ENCODE measurements around the gene GJC3. TPM values are rescaled to one million over a fixed set of nuclear protein-coding genes. Genes with fewer than 3 reads are reported as not detected.
"Not testable (repeated sequence)": the region's sequence is repeated elsewhere in the genome, so short reads cannot be mapped to it uniquely, and the experiment has no call there.

GJC3 gene
- total RNA-seq, 6 donors from 2014 or later: 0.24 to 3.1 (median 0.31) TPM; not detected in 3

DNA sequence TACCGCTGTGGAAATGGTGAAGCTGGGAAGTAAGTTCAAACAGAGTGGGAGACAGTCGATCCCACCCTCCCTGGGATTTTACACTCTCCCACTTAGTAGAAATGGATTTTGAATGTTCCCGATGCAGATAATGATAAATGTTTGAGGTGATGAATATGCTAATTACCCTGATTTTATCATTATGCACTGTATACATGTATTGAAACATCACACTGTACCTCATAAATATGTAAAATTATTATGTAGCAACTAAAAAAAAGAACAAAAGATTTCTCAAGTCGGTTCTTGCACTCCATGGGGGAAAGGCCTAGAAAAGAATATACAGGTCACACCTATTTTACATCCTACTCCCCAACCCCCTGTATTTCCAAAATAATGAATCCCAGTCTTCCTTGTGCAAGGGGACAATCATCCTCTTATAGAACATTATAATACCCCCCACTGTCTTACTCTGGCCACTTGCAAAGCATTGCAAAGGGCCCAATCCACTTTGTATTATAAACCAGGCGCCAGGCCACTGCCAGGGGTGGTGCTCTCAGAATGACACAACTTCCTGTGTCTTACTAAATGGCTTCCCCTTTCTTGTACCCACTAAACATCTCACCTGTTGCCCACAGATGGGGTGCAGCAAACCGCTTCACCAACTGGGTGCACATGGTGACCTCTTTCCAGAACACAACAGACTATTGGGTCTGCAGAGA, 31.9 kb downstream of the GJC3 start:
- 88 to 92% methylated on average over 5 to 6 of the region's 6 CpGs for WGBS, 2 donors
- no peaks in the 10 kb centered on the region for H3K9me3 ChIP-seq
- peaks cover 13 to 46% (median 35%) of the 10 kb centered on the region in 4 donors for H3K36me3 ChIP-seq
- H3K27me3 ChIP-seq: no peaks in the 10 kb centered on the region
- H3K27ac ChIP-seq: no peak overlapping the region
- H3K4me1 ChIP-seq: no peaks in the 10 kb centered on the region
- TF ChIP-seq EP300 (IDR thresholded peaks at IDR 0.05): no peak
- no peak for TF ChIP-seq POLR2A (IDR thresholded peaks at IDR 0.05)
- TF ChIP-seq POLR2AphosphoS5 (IDR thresholded peaks at IDR 0.05): no peak
- TF ChIP-seq, protein P1, sequence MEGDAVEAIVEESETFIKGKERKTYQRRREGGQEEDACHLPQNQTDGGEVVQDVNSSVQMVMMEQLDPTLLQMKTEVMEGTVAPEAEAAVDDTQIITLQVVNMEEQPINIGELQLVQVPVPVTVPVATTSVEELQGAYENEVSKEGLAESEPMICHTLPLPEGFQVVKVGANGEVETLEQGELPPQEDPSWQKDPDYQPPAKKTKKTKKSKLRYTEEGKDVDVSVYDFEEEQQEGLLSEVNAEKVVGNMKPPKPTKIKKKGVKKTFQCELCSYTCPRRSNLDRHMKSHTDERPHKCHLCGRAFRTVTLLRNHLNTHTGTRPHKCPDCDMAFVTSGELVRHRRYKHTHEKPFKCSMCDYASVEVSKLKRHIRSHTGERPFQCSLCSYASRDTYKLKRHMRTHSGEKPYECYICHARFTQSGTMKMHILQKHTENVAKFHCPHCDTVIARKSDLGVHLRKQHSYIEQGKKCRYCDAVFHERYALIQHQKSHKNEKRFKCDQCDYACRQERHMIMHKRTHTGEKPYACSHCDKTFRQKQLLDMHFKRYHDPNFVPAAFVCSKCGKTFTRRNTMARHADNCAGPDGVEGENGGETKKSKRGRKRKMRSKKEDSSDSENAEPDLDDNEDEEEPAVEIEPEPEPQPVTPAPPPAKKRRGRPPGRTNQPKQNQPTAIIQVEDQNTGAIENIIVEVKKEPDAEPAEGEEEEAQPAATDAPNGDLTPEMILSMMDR (IDR thresholded peaks at IDR 0.05): no peak
- no peak for DNase-seq
- no peak overlapping the region for H3K4me3 ChIP-seq
- no peak for ATAC-seq (ENCODE audit: low FRiP score in 2 of 2)

DNA sequence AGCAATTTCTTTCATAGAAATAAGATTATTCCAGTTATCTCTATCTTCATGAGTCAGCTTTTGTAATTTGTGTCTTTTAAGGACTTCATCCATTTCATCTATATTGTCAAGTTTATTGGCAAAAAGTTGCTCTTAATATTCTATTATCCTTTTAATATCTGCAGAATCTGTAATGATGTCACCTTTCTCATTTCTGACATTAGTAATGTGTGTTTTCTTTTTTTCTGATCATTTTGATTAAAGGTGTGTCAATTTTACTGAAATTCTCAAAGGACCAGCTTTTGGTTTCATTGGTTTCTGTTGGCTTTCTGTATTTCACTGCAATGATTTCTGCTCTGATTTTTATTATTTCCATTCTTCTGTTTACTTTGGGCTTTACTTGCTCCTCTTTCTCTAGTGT, 34.7 kb downstream of the GJC3 start:
- H3K36me3 ChIP-seq: peaks cover 8 to 45% (median 17%) of the 10 kb centered on the region in 4 donors
- no peak for DNase-seq
- ATAC-seq (ENCODE audit: low FRiP score in 2 of 2): no peak

DNA sequence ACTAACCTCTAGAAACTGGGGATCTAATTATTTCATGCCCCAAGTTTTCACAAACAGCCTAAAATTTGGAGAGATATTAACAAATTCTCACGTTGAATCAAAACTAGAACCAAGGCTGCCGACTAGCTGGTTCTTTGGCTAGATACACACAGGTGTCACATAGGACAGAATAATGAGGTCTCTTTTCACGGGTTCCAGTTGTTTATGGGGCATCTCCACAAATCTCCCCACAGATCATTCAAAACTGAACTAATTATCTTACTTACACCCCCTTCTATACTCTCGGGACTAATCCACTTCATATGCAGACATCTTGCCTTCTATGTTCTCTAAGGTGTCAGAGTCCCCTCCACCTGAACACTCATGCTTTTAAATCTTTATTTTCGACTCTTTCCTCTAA, 36.1 kb downstream of the GJC3 start:
- H3K36me3 ChIP-seq: peaks cover 3 to 35% (median 15%) of the 10 kb centered on the region in 4 donors
- no peaks in the 10 kb centered on the region for H3K27me3 ChIP-seq
- ATAC-seq (ENCODE audit: low FRiP score in 2 of 2): no peak
- no peaks in the 10 kb centered on the region for H3K9me3 ChIP-seq
- no peak for DNase-seq
- 68 to 85% methylated on average over 5 of the region's 5 CpGs for WGBS, 2 donors
- H3K4me3 ChIP-seq: no peak overlapping the region
- H3K27ac ChIP-seq: no peak overlapping the region
- H3K4me1 ChIP-seq: no peaks in the 10 kb centered on the region
- TF ChIP-seq EP300 (IDR thresholded peaks at IDR 0.05): no peak
- TF ChIP-seq POLR2A (IDR thresholded peaks at IDR 0.05): no peak
- TF ChIP-seq, protein P1 (IDR thresholded peaks at IDR 0.05): no peak
- no peak for TF ChIP-seq POLR2AphosphoS5 (IDR thresholded peaks at IDR 0.05)

More for the DNA sequence above, 34.7 kb downstream of the GJC3 start:
- no peak for TF ChIP-seq POLR2A (IDR thresholded peaks at IDR 0.05)
- TF ChIP-seq EP300 (IDR thresholded peaks at IDR 0.05): no peak
- no peak for TF ChIP-seq POLR2AphosphoS5 (IDR thresholded peaks at IDR 0.05)
- TF ChIP-seq, protein P1 (IDR thresholded peaks at IDR 0.05): no peak
- no peak overlapping the region for H3K4me3 ChIP-seq
- no peaks in the 10 kb centered on the region for H3K9me3 ChIP-seq
- no peaks in the 10 kb centered on the region for H3K27me3 ChIP-seq
- H3K27ac ChIP-seq: no peak overlapping the region
- H3K4me1 ChIP-seq: no peaks in the 10 kb centered on the region

DNA sequence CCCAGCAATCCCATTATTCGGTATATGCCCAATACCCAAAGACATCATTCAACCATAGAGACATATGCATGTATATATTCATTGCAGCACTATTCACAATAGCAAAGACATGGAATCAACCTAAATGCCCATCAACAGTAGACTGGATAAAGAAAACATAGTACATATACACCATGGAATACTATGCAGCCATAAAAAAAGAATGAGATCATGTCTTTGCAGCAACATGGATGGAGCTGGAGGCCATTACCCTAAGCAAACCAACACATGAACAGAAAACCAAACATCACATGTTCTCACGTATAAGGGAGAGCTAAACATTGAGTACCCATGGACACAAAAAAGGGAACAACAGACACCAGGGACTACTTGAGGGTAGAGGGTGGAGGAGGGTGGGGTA, 39.1 kb downstream of the GJC3 start:
- not testable (repeated sequence) for H3K9me3 ChIP-seq; DNase-seq; H3K27me3 ChIP-seq; H3K4me3 ChIP-seq; H3K4me1 ChIP-seq; ATAC-seq (ENCODE audit: low FRiP score in 2 of 2); H3K27ac ChIP-seq
- H3K36me3 ChIP-seq: peaks cover 3 to 30% (median 12%) of the 10 kb centered on the region in 4 donors
- 92 to 93% methylated on average over 2 of the region's 2 CpGs for WGBS, 2 donors

DNA sequence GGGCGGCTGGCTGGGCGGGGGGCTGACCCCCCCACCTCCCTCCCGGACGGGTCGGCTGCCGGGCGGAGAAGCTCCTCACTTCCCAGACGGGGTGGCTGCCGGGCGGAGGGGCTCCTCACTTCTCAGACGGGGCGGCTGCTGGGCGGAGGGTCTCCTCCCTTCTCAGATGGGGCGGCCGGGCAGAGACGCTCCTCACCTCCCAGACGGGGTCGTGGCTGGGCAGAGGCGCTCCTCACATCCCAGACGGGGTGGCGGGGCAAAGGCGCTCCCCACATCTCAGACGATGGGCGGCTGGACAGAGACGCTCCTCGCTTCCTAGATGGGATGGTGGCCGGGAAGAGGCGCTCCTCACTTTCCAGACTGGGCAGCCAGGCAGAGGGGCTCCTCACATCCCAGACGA, 41.1 kb downstream of the GJC3 start:
- not testable (repeated sequence) for H3K27ac ChIP-seq; ATAC-seq (ENCODE audit: low FRiP score in 2 of 2); H3K27me3 ChIP-seq; H3K4me3 ChIP-seq; H3K4me1 ChIP-seq; H3K9me3 ChIP-seq
- peak in 1 of 2 donors; percentile 52 for DNase-seq
- 96 to 100% methylated on average over 1 to 5 of the region's 29 CpGs for WGBS, 2 donors
- peaks cover 3 to 30% (median 12%) of the 10 kb centered on the region in 4 donors for H3K36me3 ChIP-seq

DNA sequence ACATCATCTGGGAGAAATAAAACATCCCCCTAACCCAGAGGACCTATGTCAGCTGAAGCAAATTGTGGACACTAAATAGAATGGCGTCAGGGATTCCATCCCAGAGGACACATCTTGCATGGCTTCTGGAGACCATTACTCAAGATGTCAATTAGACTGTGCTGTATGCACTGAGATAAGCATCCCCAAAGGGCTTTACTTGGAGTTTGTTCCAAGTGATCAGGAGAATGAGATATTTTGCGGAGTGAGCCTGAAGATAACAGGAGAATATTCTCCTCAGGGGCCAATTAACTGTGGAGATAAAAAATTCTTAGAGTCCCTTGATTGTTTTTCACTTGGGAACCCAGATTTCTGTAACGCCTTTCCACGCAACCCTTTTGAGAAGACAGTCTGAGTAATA, 48.0 kb downstream of the GJC3 start:
- TF ChIP-seq EP300 (IDR thresholded peaks at IDR 0.05): no peak
- no peak for TF ChIP-seq POLR2AphosphoS5 (IDR thresholded peaks at IDR 0.05)
- TF ChIP-seq, protein P1 (IDR thresholded peaks at IDR 0.05): no peak
- no peak for TF ChIP-seq POLR2A (IDR thresholded peaks at IDR 0.05)
- 94 to 96% methylated on average over 4 of the region's 4 CpGs for WGBS, 2 donors
- no peak overlapping the region for H3K27ac ChIP-seq
- no peaks in the 10 kb centered on the region for H3K36me3 ChIP-seq
- ATAC-seq (ENCODE audit: low FRiP score in 2 of 2): no peak
- H3K4me1 ChIP-seq: no peaks in the 10 kb centered on the region
- H3K9me3 ChIP-seq: no peaks in the 10 kb centered on the region
- no peaks in the 10 kb centered on the region for H3K27me3 ChIP-seq
- DNase-seq: no peak
- H3K4me3 ChIP-seq: no peak overlapping the region
